Endothelial cell of umbilical vein (primary cell): ENCODE measurements around the gene PDE4B.

Source experiments
- CTCF ChIP-seq, 2 donors: IDR thresholded peaks; 1 replicate in 1 of 2; 2 replicates in 1 of 2; pipeline ENCODE4 v1.5.1; 2011; ENCODE audit warnings: low read length in 2 of 2, mild to moderate bottlenecking in 2 of 2, moderate library complexity in 2 of 2, control low read depth in 1 of 2, inconsistent platforms in 1 of 2, low read depth in 1 of 2; ENCODE audit not compliant: insufficient read depth in 1 of 2; ENCODE audit errors: extremely low read depth in 1 of 2
- EZH2 ChIP-seq: IDR thresholded peaks from 2 replicates; pipeline ENCODE4 v1.6.1; 2012; ENCODE audit warnings: borderline replicate concordance, low read depth, mild to moderate bottlenecking, moderate library complexity, low read length, inconsistent platforms; ENCODE audit not compliant: severe bottlenecking
- MYC ChIP-seq: IDR thresholded peaks from one replicate; pipeline ENCODE4 v1.6.1; 2011; ENCODE audit warnings: mild to moderate bottlenecking, low read depth, low read length
- POLR2A ChIP-seq: IDR thresholded peaks from 2 replicates; pipeline ENCODE4 v1.6.1; 2012; ENCODE audit warnings: low read depth, mild to moderate bottlenecking, control low read depth, low read length

GRCh38 chr1:66364578-66365391 is 572.1 kb downstream of the PDE4B start:
- TF ChIP-seq CTCF (IDR thresholded peaks at IDR 0.05; ENCODE audit: extremely low read depth in 1 of 2, insufficient read depth in 1 of 2, low read depth in 1 of 2, low read length in 2 of 2) = no peak
- TF ChIP-seq MYC = no peak
- TF ChIP-seq POLR2A = no peak
- no peak for TF ChIP-seq EZH2
